Caco-2 (cell line): ENCODE measurements around the gene P2RY2. TPM values are rescaled to one million over a fixed set of nuclear protein-coding genes. Genes with fewer than 3 reads are reported as not detected.

Source experiments
- BruUV-seq: library from RNA; stranded (reverse); fragments of 400-500 nt; replicated peaks from 2 replicates; lab custom pipeline; 2021; lab: Mats Ljungman, UMichigan
- CTCF ChIA-PET: fragments of 300-600 bp; sonication (Branson Sonifier 250); formaldehyde crosslinking; loops from one replicate; lab custom pipeline; 2022; ENCODE audit warnings: antibody characterized with exemption; lab: Charles Lee
- POLR2A ChIA-PET: fragments of 300-600 bp; sonication (Branson Sonifier 250); formaldehyde crosslinking; loops from one replicate; lab custom pipeline; 2022; ENCODE audit warnings: antibody characterized with exemption; lab: Charles Lee
- DNase-seq, 2 experiments: peaks; one replicate each; pipeline versions ENCODE4 v3.0.0 to v3.0.0-alpha.2; 2020 to 2022
- H3K27me3 ChIP-seq: replicated peaks from 2 replicates; pipeline ENCODE4 v1.6.0; 2011; ENCODE audit warnings: low read length; ENCODE audit not compliant: control insufficient read depth, insufficient read depth
- H3K36me3 ChIP-seq: 2 replicates; pipeline ENCODE4 v1.5.1; 2011; ENCODE audit warnings: low read length; ENCODE audit not compliant: control insufficient read depth, insufficient read depth
- H3K4me1 ChIP-seq: fragments of 250-450 bp; sonication (Bioruptor Pico); 2 replicates; pipeline ENCODE4 v1.5.1; 2020; ENCODE audit warnings: mild to moderate bottlenecking
- H3K4me3 ChIP-seq: 2 replicates; pipeline ENCODE4 v1.5.1; 2011; ENCODE audit warnings: low read depth, mild to moderate bottlenecking, control low read depth, low read length
- H3K9me3 ChIP-seq: fragments of 250-450 bp; sonication (Bioruptor Pico); 2 replicates; pipeline ENCODE4 v1.5.1; 2020; ENCODE audit warnings: mild to moderate bottlenecking, moderate library complexity
- H3K27ac Mint-ChIP-seq: one replicate; pipeline ENCODE4 v1.8.0; 2022; ENCODE audit warnings: mixed read lengths; ENCODE audit not compliant: unreplicated experiment
- H3K27me3 Mint-ChIP-seq: one replicate; pipeline ENCODE4 v1.8.0; 2022; ENCODE audit warnings: mixed read lengths; ENCODE audit not compliant: insufficient read depth, unreplicated experiment
- H3K36me3 Mint-ChIP-seq: one replicate; pipeline ENCODE4 v1.8.0; 2022; ENCODE audit warnings: mild to moderate bottlenecking, mixed read lengths; ENCODE audit not compliant: insufficient read depth, unreplicated experiment
- H3K4me1 Mint-ChIP-seq: one replicate; pipeline ENCODE4 v1.8.0; 2022; ENCODE audit warnings: low read depth, mixed read lengths; ENCODE audit not compliant: unreplicated experiment
- H3K4me3 Mint-ChIP-seq: one replicate; pipeline ENCODE4 v1.8.0; 2022; ENCODE audit warnings: mild to moderate bottlenecking, moderate library complexity, mixed read lengths; ENCODE audit not compliant: unreplicated experiment
- H3K9me3 Mint-ChIP-seq: one replicate; pipeline ENCODE4 v1.8.0; 2022; ENCODE audit warnings: mixed read lengths; ENCODE audit not compliant: unreplicated experiment
- intact Hi-C: fragments of 100-400 bp; cut with micrococcal nuclease; formaldehyde crosslinking; loops from one replicate; pipeline ENCODE4 v1.10.0; 2022; ENCODE audit not compliant: unreplicated experiment
- total RNA-seq: library from RNA; stranded (reverse); gene quantifications from 2 replicates; pipeline ENCODE4 v1.2.3, GENCODE V29; 2022
- TF ChIP-seq, protein P1 (sequence below), 2 experiments: fragments of 200-600 bp in 1 of 2; IDR thresholded peaks; 1 replicate in 1 of 2; 2 replicates in 1 of 2; pipeline versions ENCODE4 v1.5.1 to v1.8.0; 2011 to 2022; ENCODE audit warnings: antibody characterized with exemption in 1 of 2, control low read depth in 1 of 2, inconsistent platforms in 1 of 2, low read depth in 1 of 2, low read length in 1 of 2, mild to moderate bottlenecking in 1 of 2, moderate library complexity in 1 of 2; ENCODE audit not compliant: insufficient read depth in 1 of 2, severe bottlenecking in 1 of 2, unreplicated experiment in 1 of 2

The P2RY2 gene
- total RNA-seq, 1 experiment from 2014 or later = 10.4 TPM

DNA sequence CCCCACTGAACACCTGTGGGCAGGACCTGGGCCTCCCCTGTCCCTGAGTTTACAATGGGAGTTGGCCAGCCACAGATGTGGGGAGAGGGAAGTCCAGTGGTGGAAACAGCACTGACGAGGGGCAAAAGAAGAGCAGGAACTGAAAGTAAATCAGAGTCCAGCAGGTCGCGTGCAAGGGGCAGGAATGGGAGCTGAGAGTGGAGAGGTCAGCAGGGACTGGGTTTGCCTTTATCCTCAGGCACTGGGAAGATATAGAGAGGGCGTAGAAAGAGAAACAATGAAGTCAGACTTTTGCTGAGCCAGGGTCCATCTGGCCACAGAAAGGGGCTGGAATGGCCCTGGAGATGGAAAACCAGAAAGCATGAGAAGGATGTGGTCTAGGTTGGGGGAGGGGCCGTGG is 62.5 kb downstream of the P2RY2 start:
- POLR2A ChIA-PET = interaction anchor here (0.6 kb wide), 1 partner anchor 249 kb away, joined by 11 read pairs; no protein-coding TSS in a partner anchor
- peak in 1 of 2 experiments; percentile 39 for DNase-seq
- H3K36me3 ChIP-seq = no peaks in the 10 kb centered on the region; the same call in 1 of the 2 replicates
- peaks cover 78% of the 10 kb centered on the region for H3K4me1 ChIP-seq
- no peaks in the 10 kb centered on the region for H3K9me3 Mint-ChIP-seq
- CTCF ChIA-PET = interaction anchor here (0.7 to 1.3 kb wide), 3 partner anchors 9 to 449 kb away, joined by 3 to 4 read pairs (median 4); no protein-coding TSS in a partner anchor
- H3K4me3 Mint-ChIP-seq = no peak overlapping the region
- peaks cover 79% of the 10 kb centered on the region for H3K36me3 Mint-ChIP-seq
- peaks cover 51% of the 10 kb centered on the region for H3K4me1 Mint-ChIP-seq
- no peaks in the 10 kb centered on the region for H3K27me3 Mint-ChIP-seq
- no TSS peak for BruUV-seq
- H3K9me3 ChIP-seq = no peaks in the 10 kb centered on the region
- no peak overlapping the region for H3K4me3 ChIP-seq
- H3K27me3 ChIP-seq = no peaks in the 10 kb centered on the region
- intact Hi-C loops = no loop called here
- TF ChIP-seq, protein P1, sequence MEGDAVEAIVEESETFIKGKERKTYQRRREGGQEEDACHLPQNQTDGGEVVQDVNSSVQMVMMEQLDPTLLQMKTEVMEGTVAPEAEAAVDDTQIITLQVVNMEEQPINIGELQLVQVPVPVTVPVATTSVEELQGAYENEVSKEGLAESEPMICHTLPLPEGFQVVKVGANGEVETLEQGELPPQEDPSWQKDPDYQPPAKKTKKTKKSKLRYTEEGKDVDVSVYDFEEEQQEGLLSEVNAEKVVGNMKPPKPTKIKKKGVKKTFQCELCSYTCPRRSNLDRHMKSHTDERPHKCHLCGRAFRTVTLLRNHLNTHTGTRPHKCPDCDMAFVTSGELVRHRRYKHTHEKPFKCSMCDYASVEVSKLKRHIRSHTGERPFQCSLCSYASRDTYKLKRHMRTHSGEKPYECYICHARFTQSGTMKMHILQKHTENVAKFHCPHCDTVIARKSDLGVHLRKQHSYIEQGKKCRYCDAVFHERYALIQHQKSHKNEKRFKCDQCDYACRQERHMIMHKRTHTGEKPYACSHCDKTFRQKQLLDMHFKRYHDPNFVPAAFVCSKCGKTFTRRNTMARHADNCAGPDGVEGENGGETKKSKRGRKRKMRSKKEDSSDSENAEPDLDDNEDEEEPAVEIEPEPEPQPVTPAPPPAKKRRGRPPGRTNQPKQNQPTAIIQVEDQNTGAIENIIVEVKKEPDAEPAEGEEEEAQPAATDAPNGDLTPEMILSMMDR (IDR thresholded peaks at IDR 0.05; ENCODE audit: insufficient read depth in 1 of 2, low read depth in 1 of 2, low read length in 1 of 2, severe bottlenecking in 1 of 2, unreplicated experiment in 1 of 2) = no peak
- H3K27ac Mint-ChIP-seq = peak overlapping the region; percentile 5

DNA sequence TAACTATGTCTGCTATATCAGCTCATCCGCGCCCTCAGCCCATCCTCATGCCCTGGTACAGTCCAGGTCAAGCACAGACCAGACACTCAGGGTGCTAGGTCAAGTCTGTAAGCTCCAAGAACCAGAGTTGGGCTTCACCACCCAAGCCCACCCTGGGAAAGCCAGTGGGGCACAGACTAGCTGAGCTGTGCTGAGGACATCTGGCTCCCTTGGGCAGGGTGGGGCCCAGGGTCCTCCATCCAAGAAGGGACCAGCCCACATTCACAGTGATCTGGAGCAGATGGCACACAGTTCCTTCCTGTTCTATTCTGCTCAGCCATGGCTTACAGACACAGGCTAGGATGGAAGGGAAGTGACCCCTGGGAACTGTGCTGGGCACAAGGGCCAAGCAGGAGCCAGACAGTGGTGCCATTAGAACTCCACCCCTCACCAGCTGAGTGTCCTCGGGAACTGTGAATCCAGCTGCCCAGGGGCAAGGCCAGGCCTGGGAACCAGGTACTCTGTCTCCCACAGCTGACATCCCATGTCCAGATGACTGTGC is 63.2 kb downstream of the P2RY2 start:
- Mint-ChIP-seq H3K27ac (peak overlapping the region; percentile 5), H3K4me3 (no peak overlapping the region), H3K27me3 (no peaks in the 10 kb centered on the region), H3K9me3 (no peaks in the 10 kb centered on the region), H3K4me1 (peaks cover 50% of the 10 kb centered on the region), H3K36me3 (peaks cover 72% of the 10 kb centered on the region)
- no peak overlapping the region for H3K4me3 ChIP-seq
- POLR2A ChIA-PET = no interaction called here
- H3K4me1 ChIP-seq = peaks cover 82% of the 10 kb centered on the region
- intact Hi-C loops = no loop called here
- H3K9me3 ChIP-seq = no peaks in the 10 kb centered on the region
- DNase-seq = peak in 1 of 2 experiments; percentile 33
- CTCF ChIA-PET = interaction anchor here (1.3 kb wide), 2 partner anchors 8 to 16 kb away, joined by 4 read pairs; no protein-coding TSS in a partner anchor
- TF ChIP-seq, protein P1 (IDR thresholded peaks at IDR 0.05; ENCODE audit: insufficient read depth in 1 of 2, low read depth in 1 of 2, low read length in 1 of 2, severe bottlenecking in 1 of 2, unreplicated experiment in 1 of 2) = no peak
- BruUV-seq = no TSS peak
- H3K27me3 ChIP-seq = no peaks in the 10 kb centered on the region
- no peaks in the 10 kb centered on the region; the same call in 1 of the 2 replicates for H3K36me3 ChIP-seq

DNA sequence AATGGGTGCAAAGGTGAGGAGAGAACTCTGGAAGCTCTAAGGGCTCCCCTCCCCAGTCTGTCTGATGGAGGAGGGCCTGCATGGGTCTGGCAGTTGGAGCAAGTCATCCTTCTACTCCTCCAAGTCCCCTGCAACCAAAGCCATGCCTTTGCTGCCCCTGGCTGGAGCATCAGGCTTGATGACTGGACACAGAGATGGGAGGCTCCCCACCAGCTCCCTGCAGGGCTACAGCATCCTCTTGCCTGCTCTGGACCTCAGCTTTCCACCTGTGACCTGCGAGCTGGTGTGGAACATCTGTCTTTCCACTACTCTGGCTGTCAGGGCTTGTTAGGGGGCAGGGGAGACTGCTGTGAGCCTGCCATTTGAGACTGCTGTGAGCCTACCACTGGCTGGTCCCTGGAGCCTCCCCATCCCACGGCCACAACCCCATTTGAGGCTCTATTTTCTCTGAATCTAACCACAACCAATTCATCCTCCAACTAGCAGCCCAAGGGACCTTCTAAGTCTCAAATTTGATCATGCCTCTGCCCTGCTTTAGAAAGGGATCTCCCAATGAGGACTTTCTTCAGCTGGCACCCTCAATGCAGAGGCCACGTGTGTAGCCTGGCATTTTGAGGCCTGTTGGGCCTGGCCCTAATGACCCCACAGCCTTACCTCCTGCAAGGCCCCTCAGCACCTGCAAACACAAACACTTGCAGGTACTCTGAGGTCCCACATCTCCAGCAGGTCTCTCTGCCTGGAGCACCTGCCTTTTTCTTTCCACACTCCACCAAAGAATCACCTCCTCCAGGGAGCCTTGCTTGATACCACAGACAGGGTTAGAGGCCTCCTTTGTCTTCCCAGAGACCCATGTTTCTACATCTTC is 63.9 kb downstream of the P2RY2 start:
- Histone ChIP-seq H3K36me3 (no peaks in the 10 kb centered on the region; the same call in 1 of the 2 replicates), H3K4me1 (peaks cover 75% of the 10 kb centered on the region), H3K9me3 (no peaks in the 10 kb centered on the region), H3K4me3 (no peak overlapping the region), H3K27me3 (no peaks in the 10 kb centered on the region)
- H3K4me3 Mint-ChIP-seq = no peak overlapping the region
- peak in 1 of 2 experiments; percentile 53 for DNase-seq
- peak overlapping the region; percentile 46 for H3K27ac Mint-ChIP-seq
- no TSS peak for BruUV-seq
- TF ChIP-seq, protein P1 (IDR thresholded peaks at IDR 0.05; ENCODE audit: insufficient read depth in 1 of 2, low read depth in 1 of 2, low read length in 1 of 2, severe bottlenecking in 1 of 2, unreplicated experiment in 1 of 2) = no peak
- no peaks in the 10 kb centered on the region for H3K9me3 Mint-ChIP-seq
- intact Hi-C loops = no loop called here
- POLR2A ChIA-PET = no interaction called here
- CTCF ChIA-PET = interaction anchor here (0.7 kb wide), 1 partner anchor 8 kb away, joined by 3 read pairs; no protein-coding TSS in a partner anchor
- H3K4me1 Mint-ChIP-seq = peaks cover 49% of the 10 kb centered on the region
- peaks cover 66% of the 10 kb centered on the region for H3K36me3 Mint-ChIP-seq
- H3K27me3 Mint-ChIP-seq = no peaks in the 10 kb centered on the region
